Vagina (tissue), 2 donors: ENCODE data around the gene HDAC8. TPM values are rescaled to one million over a fixed set of nuclear protein-coding genes. Genes with fewer than 3 reads are reported as not detected.

Experiments
- DNase-seq, 2 donors: peaks; one replicate each; pipeline ENCODE4 v3.0.0-alpha.2; 2017; ENCODE audit errors: extremely low spot score in 2 of 2
- H3K27ac ChIP-seq: fragments of 200-600 bp; sonication (generic); one replicate; pipeline ENCODE4 v1.5.1; 2019
- H3K27me3 ChIP-seq: fragments of 200-600 bp; sonication (generic); one replicate; pipeline ENCODE4 v1.5.1; 2019
- H3K36me3 ChIP-seq, 2 donors: fragments of 200-600 bp; sonication (generic); one replicate each; pipeline ENCODE4 v1.5.1; 2017 to 2019
- H3K4me1 ChIP-seq: fragments of 200-600 bp; sonication (generic); one replicate; pipeline ENCODE4 v1.5.1; 2019
- H3K4me3 ChIP-seq, 2 donors: fragments of 200-600 bp; sonication (generic); 1 replicate in 1 of 2; 2 replicates in 1 of 2; pipeline ENCODE4 v1.5.1; 2016 to 2019
- H3K9me3 ChIP-seq: fragments of 200-600 bp; sonication (generic); one replicate; pipeline ENCODE4 v1.5.1; 2019
- CTCF ChIP-seq, 3 experiments: fragments of 450-650 bp in 2 of 3; fragments of 200-600 bp in 1 of 3; sonication (generic) in 1 of 3; IDR thresholded peaks; one replicate each; pipeline ENCODE4 v1.5.1; 2017 to 2019; ENCODE audit warnings: antibody characterized with exemption in 3 of 3, mild to moderate bottlenecking in 2 of 3, moderate library complexity in 2 of 3
- POLR2A ChIP-seq, 2 donors: fragments of 450-650 bp; IDR thresholded peaks; one replicate each; pipeline ENCODE4 v1.6.1; 2017; ENCODE audit warnings: antibody characterized with exemption in 2 of 2, mild to moderate bottlenecking in 2 of 2, moderate library complexity in 2 of 2
- POLR2AphosphoS5 ChIP-seq, 2 donors: sonication (generic); formaldehyde crosslinking; IDR thresholded peaks; one replicate each; pipeline ENCODE4 v1.9.0; 2017; ENCODE audit warnings: antibody characterized with exemption in 2 of 2, mild to moderate bottlenecking in 2 of 2, low read depth in 1 of 2; ENCODE audit not compliant: insufficient read depth in 1 of 2
- intact Hi-C: fragments of 100-400 bp; cut with DNase I; formaldehyde crosslinking; loops from one replicate; pipeline ENCODE4 v1.15.1; 2023
- total RNA-seq: library from RNA; depleted of rRNA; stranded (reverse); fragments of >200 nt; gene quantifications from one replicate; pipeline ENCODE4 v1.2.3, GENCODE V29; 2016

The HDAC8 gene
- total RNA-seq, 1 donor from 2014 or later = 33.4 TPM

- Histone ChIP-seq H3K27me3 (no peaks in the 10 kb centered on the region), H3K4me1 (no peaks in the 10 kb centered on the region), H3K9me3 (no peaks in the 10 kb centered on the region), H3K27ac (no peak overlapping the region), H3K36me3 (no peaks in the 10 kb centered on the region), H3K4me3 (no peak overlapping the region)
- intact Hi-C loops = no loop called here
- DNase-seq = no peak
- TF ChIP-seq POLR2A (IDR thresholded peaks at IDR 0.05) = no peak
Observed at GRCh38 chrX:72371405-72371804, 201.2 kb downstream of the HDAC8 start.

- TF ChIP-seq POLR2A (IDR thresholded peaks at IDR 0.05) = no peak
- TF ChIP-seq POLR2AphosphoS5 (IDR thresholded peaks at IDR 0.05; ENCODE audit: insufficient read depth in 1 of 2, low read depth in 1 of 2) = no peak
- no peak for TF ChIP-seq CTCF (IDR thresholded peaks at IDR 0.05)
- Histone ChIP-seq H3K4me1 (no peaks in the 10 kb centered on the region), H3K36me3 (no peaks in the 10 kb centered on the region), H3K27me3 (no peaks in the 10 kb centered on the region), H3K27ac (no peak overlapping the region), H3K4me3 (no peak overlapping the region), H3K9me3 (no peaks in the 10 kb centered on the region)
- intact Hi-C loops = no loop called here
- no peak for DNase-seq
Observed at GRCh38 chrX:72368796-72369195, 203.8 kb downstream of the HDAC8 start.

GRCh38 chrX:72367516-72367915, 205.1 kb downstream of the HDAC8 start:
- Histone ChIP-seq H3K4me3 (no peak overlapping the region), H3K36me3 (no peaks in the 10 kb centered on the region), H3K27me3 (no peaks in the 10 kb centered on the region), H3K9me3 (no peaks in the 10 kb centered on the region), H3K4me1 (no peaks in the 10 kb centered on the region), H3K27ac (no peak overlapping the region)
- intact Hi-C loops = no loop called here
- no peak for TF ChIP-seq POLR2A (IDR thresholded peaks at IDR 0.05)
- no peak for TF ChIP-seq POLR2AphosphoS5 (IDR thresholded peaks at IDR 0.05; ENCODE audit: insufficient read depth in 1 of 2, low read depth in 1 of 2)
- no peak for TF ChIP-seq CTCF (IDR thresholded peaks at IDR 0.05)
- no peak for DNase-seq

GRCh38 chrX:72366701-72367454, 205.8 kb downstream of the HDAC8 start:
- no peaks in the 10 kb centered on the region for H3K4me1 ChIP-seq
- H3K27me3 ChIP-seq = no peaks in the 10 kb centered on the region
- DNase-seq = no peak
- TF ChIP-seq CTCF (IDR thresholded peaks at IDR 0.05) (no peak), POLR2AphosphoS5 (IDR thresholded peaks at IDR 0.05; ENCODE audit: insufficient read depth in 1 of 2, low read depth in 1 of 2) (no peak), POLR2A (IDR thresholded peaks at IDR 0.05) (no peak)
- intact Hi-C loops = no loop called here
- H3K4me3 ChIP-seq = no peak overlapping the region
- no peaks in the 10 kb centered on the region for H3K36me3 ChIP-seq
- no peak overlapping the region for H3K27ac ChIP-seq
- no peaks in the 10 kb centered on the region for H3K9me3 ChIP-seq

GRCh38 chrX:72366178-72366577, 206.5 kb downstream of the HDAC8 start:
- Histone ChIP-seq H3K27ac (no peak overlapping the region), H3K4me1 (no peaks in the 10 kb centered on the region), H3K36me3 (no peaks in the 10 kb centered on the region), H3K4me3 (no peak overlapping the region), H3K27me3 (no peaks in the 10 kb centered on the region), H3K9me3 (no peaks in the 10 kb centered on the region)
- DNase-seq = no peak
- intact Hi-C loops = no loop called here
- TF ChIP-seq CTCF (IDR thresholded peaks at IDR 0.05) = no peak
- TF ChIP-seq POLR2A (IDR thresholded peaks at IDR 0.05) = no peak
- no peak for TF ChIP-seq POLR2AphosphoS5 (IDR thresholded peaks at IDR 0.05; ENCODE audit: insufficient read depth in 1 of 2, low read depth in 1 of 2)
